Measurements from ENCODE around the gene CHODL.

DNA sequence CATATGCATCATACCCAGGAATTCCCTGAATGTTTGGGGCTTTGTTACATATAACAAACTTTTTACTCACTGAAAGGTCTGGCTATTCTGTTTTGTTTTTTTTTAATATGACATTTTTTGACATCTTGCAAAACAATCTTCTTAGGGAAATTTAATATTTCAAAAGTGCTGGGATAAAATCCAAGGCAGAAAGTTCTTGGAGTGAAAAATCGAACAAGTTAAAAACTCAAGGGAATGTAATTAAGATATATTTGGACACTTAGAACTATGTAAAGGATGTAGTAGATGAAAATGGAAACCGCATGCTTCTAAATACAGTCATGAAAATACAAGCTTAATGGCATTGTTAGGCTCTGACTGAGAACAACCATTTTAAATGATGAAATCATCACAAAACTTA, 8.6 kb downstream of the CHODL start:
- TF ChIP-seq TCF7L2 (IDR thresholded peaks at IDR 0.05; ENCODE audit: borderline replicate concordance, low read depth, low read length): no peak
- TF ChIP-seq, protein P1, sequence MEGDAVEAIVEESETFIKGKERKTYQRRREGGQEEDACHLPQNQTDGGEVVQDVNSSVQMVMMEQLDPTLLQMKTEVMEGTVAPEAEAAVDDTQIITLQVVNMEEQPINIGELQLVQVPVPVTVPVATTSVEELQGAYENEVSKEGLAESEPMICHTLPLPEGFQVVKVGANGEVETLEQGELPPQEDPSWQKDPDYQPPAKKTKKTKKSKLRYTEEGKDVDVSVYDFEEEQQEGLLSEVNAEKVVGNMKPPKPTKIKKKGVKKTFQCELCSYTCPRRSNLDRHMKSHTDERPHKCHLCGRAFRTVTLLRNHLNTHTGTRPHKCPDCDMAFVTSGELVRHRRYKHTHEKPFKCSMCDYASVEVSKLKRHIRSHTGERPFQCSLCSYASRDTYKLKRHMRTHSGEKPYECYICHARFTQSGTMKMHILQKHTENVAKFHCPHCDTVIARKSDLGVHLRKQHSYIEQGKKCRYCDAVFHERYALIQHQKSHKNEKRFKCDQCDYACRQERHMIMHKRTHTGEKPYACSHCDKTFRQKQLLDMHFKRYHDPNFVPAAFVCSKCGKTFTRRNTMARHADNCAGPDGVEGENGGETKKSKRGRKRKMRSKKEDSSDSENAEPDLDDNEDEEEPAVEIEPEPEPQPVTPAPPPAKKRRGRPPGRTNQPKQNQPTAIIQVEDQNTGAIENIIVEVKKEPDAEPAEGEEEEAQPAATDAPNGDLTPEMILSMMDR (tag by site-specific recombination; IDR thresholded peaks at IDR 0.05): no peak

Measured in HEK293 (cell line).